ENCODE data around the gene CTIF.

DNA sequence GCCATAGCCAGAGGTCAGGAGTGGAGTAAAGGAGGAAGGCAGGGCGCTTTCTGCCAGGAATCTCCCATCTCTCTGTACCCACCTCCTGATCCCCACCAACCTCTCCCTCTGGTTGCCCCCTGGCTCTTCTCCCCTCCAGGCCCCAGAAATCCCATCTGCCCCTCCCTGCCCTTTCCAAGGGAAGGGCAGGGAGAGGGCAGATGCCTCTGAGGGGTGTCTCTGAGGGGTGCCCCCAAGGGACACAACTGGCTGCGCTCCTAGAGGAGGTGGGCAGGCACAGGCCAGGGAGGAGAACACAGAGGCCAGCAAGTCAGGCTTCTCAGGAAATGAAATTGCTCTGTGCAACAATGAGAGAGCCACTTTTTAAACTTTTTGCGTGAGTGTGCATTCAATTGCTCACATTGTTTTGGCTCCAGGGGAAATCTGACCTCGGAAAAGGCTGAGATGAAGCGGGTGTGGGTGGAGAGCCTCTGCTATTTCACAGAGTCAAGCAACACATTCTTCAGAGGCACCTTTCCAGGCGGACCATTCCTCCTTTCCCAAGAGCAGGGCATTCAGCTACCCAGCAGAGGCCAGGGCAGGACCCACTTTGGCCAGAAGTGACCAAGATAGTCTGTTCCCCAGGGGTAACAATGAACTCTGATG, 286.4 kb downstream of the CTIF start:
- TF ChIP-seq, protein P1, sequence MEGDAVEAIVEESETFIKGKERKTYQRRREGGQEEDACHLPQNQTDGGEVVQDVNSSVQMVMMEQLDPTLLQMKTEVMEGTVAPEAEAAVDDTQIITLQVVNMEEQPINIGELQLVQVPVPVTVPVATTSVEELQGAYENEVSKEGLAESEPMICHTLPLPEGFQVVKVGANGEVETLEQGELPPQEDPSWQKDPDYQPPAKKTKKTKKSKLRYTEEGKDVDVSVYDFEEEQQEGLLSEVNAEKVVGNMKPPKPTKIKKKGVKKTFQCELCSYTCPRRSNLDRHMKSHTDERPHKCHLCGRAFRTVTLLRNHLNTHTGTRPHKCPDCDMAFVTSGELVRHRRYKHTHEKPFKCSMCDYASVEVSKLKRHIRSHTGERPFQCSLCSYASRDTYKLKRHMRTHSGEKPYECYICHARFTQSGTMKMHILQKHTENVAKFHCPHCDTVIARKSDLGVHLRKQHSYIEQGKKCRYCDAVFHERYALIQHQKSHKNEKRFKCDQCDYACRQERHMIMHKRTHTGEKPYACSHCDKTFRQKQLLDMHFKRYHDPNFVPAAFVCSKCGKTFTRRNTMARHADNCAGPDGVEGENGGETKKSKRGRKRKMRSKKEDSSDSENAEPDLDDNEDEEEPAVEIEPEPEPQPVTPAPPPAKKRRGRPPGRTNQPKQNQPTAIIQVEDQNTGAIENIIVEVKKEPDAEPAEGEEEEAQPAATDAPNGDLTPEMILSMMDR (IDR thresholded peaks at IDR 0.05; ENCODE audit: poor library complexity), result no peak
- no peak for TF ChIP-seq EZH2phosphoT487 (IDR thresholded peaks at IDR 0.05; ENCODE audit: low read depth, severe bottlenecking, unreplicated experiment)

Data from hepatocyte (in vitro differentiated cells).